Ascending aorta (tissue), 2 donors: ENCODE data around the gene SHISA7. TPM values are rescaled to one million over a fixed set of nuclear protein-coding genes. Genes with fewer than 3 reads are reported as not detected.

Experiments
- DNase-seq, 2 donors: peaks; one replicate each; pipeline ENCODE4 v3.0.0-alpha.2; 2019; ENCODE audit warnings: low spot score in 2 of 2
- H3K27ac ChIP-seq, 2 donors: fragments of 200-600 bp; sonication (generic); one replicate each; pipeline ENCODE4 v1.5.1; 2016 to 2017; ENCODE audit warnings: mild to moderate bottlenecking in 1 of 2
- H3K27me3 ChIP-seq: fragments of 200-600 bp; sonication (generic); one replicate; pipeline ENCODE4 v1.5.1; 2017
- H3K36me3 ChIP-seq, 2 donors: fragments of 200-600 bp; sonication (generic); one replicate each; pipeline ENCODE4 v1.5.1; 2016
- H3K4me1 ChIP-seq, 2 donors: fragments of 200-600 bp; sonication (generic); one replicate each; pipeline ENCODE4 v1.5.1; 2016 to 2017; ENCODE audit warnings: mild to moderate bottlenecking in 1 of 2
- H3K4me3 ChIP-seq, 2 donors: fragments of 200-600 bp; sonication (generic); one replicate each; pipeline ENCODE4 v1.5.1; 2016 to 2017; ENCODE audit warnings: mild to moderate bottlenecking in 1 of 2
- H3K9me3 ChIP-seq, 2 donors: fragments of 200-600 bp; sonication (generic); one replicate each; pipeline ENCODE4 v1.5.1; 2016
- CTCF ChIP-seq, 3 experiments: fragments of 200-600 bp in 2 of 3; fragments of 450-650 bp in 1 of 3; sonication (generic) in 2 of 3; IDR thresholded peaks; one replicate each; pipeline ENCODE4 v1.5.1; 2016 to 2019; ENCODE audit warnings: antibody characterized with exemption in 3 of 3, mild to moderate bottlenecking in 1 of 3, moderate library complexity in 1 of 3
- intact Hi-C: fragments of 100-400 bp; cut with DNase I; formaldehyde crosslinking; loops from one replicate; pipeline ENCODE4 v1.15.1; 2023
- total RNA-seq: library from RNA; depleted of rRNA; stranded (reverse); fragments of >200 nt; gene quantifications from one replicate; pipeline ENCODE4 v1.1.0, GENCODE V29; 2016

SHISA7 gene
- total RNA-seq, 1 donor from 2014 or later: 0.85 TPM

GRCh38 chr19:55382522-55383054, 60.5 kb downstream of the SHISA7 start:
- Histone ChIP-seq H3K4me3 (no peak overlapping the region), H3K27ac (no peak overlapping the region), H3K27me3 (no peaks in the 10 kb centered on the region), H3K9me3 (no peaks in the 10 kb centered on the region), H3K4me1 (peaks cover 4 to 26% of the 10 kb centered on the region in 2 donors), H3K36me3 (peaks cover 3 to 6% of the 10 kb centered on the region in 2 donors)
- TF ChIP-seq CTCF (IDR thresholded peaks at IDR 0.05): no peak
- no peak for DNase-seq
- intact Hi-C loops: loop anchor here (10.0 kb wide), 1 partner anchor 202 kb away; the partner anchor contains the start of gene ZNF579

GRCh38 chr19:55382013-55382412, 61.1 kb downstream of the SHISA7 start:
- H3K27me3 ChIP-seq: no peaks in the 10 kb centered on the region
- intact Hi-C loops: loop anchor here (10.0 kb wide), 1 partner anchor 203 kb away; the partner anchor contains the start of gene ZNF579
- H3K27ac ChIP-seq: no peak overlapping the region
- TF ChIP-seq CTCF (IDR thresholded peaks at IDR 0.05): no peak
- H3K36me3 ChIP-seq: no peaks in the 10 kb centered on the region
- H3K4me1 ChIP-seq: peaks cover 0 to 20% of the 10 kb centered on the region in 2 donors
- no peak overlapping the region for H3K4me3 ChIP-seq
- DNase-seq: no peak
- no peaks in the 10 kb centered on the region for H3K9me3 ChIP-seq

- no peak for TF ChIP-seq CTCF (IDR thresholded peaks at IDR 0.05)
- H3K27me3 ChIP-seq: peaks cover 5% of the 10 kb centered on the region
- no peak overlapping the region for H3K27ac ChIP-seq
- intact Hi-C loops: no loop called here
- H3K4me3 ChIP-seq: no peak overlapping the region
- DNase-seq: no peak
- H3K4me1 ChIP-seq: peaks cover 0 to 5% of the 10 kb centered on the region in 2 donors
- H3K36me3 ChIP-seq: no peaks in the 10 kb centered on the region
- H3K9me3 ChIP-seq: no peaks in the 10 kb centered on the region
Measured at GRCh38 chr19:55379174-55379573, 63.9 kb downstream of the SHISA7 start.

Other genes with a start within 250 kb of the SHISA7 start
- 0.64 TPM for gene PTPRH, start 233.8 kb downstream of the SHISA7 start, total RNA-seq
- not detected for gene TMEM86B, start 214.5 kb downstream of the SHISA7 start, total RNA-seq
- gene PPP6R1, start 184.3 kb downstream of the SHISA7 start, total RNA-seq: 68.3 TPM
- gene HSPBP1, start 163.2 kb downstream of the SHISA7 start, total RNA-seq: 72.7 TPM
- gene BRSK1, start 159.3 kb downstream of the SHISA7 start, total RNA-seq: 6.5 TPM
- gene TMEM150B, start 118.0 kb downstream of the SHISA7 start, total RNA-seq: not detected
- 21.7 TPM for gene KMT5C, start 103.4 kb downstream of the SHISA7 start, total RNA-seq
- not detected for gene COX6B2, start 88.6 kb downstream of the SHISA7 start, total RNA-seq
- gene GARIN5B, start 80.0 kb downstream of the SHISA7 start, total RNA-seq: not detected
- not detected for gene IL11, start 72.8 kb downstream of the SHISA7 start, total RNA-seq
- not detected for gene TMEM190, start 66.5 kb downstream of the SHISA7 start, total RNA-seq
- gene TMEM238, start 59.0 kb downstream of the SHISA7 start, total RNA-seq: not detected
- gene RPL28, start 57.4 kb downstream of the SHISA7 start, total RNA-seq: 542 TPM
- 82.6 TPM for gene UBE2S, start 35.5 kb downstream of the SHISA7 start, total RNA-seq
- gene ISOC2, start 18.3 kb upstream of the SHISA7 start, total RNA-seq: 96.7 TPM
- not detected for gene C19orf85, start 21.5 kb upstream of the SHISA7 start, total RNA-seq
- 13.2 TPM for gene ZNF628, start 33.3 kb upstream of the SHISA7 start, total RNA-seq
- 21.6 TPM for gene NAT14, start 41.9 kb upstream of the SHISA7 start, total RNA-seq
- gene SSC5D, start 45.1 kb upstream of the SHISA7 start, total RNA-seq: 22.4 TPM
- gene SBK2, start 93.8 kb upstream of the SHISA7 start, total RNA-seq: not detected
- not detected for gene SBK3, start 102.2 kb upstream of the SHISA7 start, total RNA-seq
- gene ZNF579, start 137.5 kb upstream of the SHISA7 start, total RNA-seq: 14.2 TPM
- 30.5 TPM for gene FIZ1, start 156.2 kb upstream of the SHISA7 start, total RNA-seq
- 28.6 TPM for gene ZNF524, start 157.0 kb upstream of the SHISA7 start, total RNA-seq
- 22.0 TPM for gene ZNF865, start 162.3 kb upstream of the SHISA7 start, total RNA-seq
- 14.7 TPM for gene ZNF784, start 181.3 kb upstream of the SHISA7 start, total RNA-seq
- gene ZNF580, start 197.7 kb upstream of the SHISA7 start, total RNA-seq: 163 TPM
- gene ZNF581, start 200.3 kb upstream of the SHISA7 start, total RNA-seq: 12.1 TPM
- 27.6 TPM for gene CCDC106, start 204.9 kb upstream of the SHISA7 start, total RNA-seq
- gene U2AF2, start 211.7 kb upstream of the SHISA7 start, total RNA-seq: 221 TPM
- 122 TPM for gene EPN1, start 231.9 kb upstream of the SHISA7 start, total RNA-seq